ENCODE measurements around the gene CAMK4.
"Not testable (repeated sequence)": the region's sequence is repeated elsewhere in the genome, so short reads cannot be mapped to it uniquely, and the experiment has no call there.

The CAMK4 gene

GRCh38 chr5:111256128-111256527, 31.9 kb downstream of the CAMK4 start:
- no peak for DNase-seq (ENCODE audit: low read depth, low spot score)

GRCh38 chr5:111257610-111258009, 33.4 kb downstream of the CAMK4 start:
- DNase-seq (ENCODE audit: low read depth, low spot score) = not testable (repeated sequence)

GRCh38 chr5:111259636-111260035, 35.5 kb downstream of the CAMK4 start:
- no peak for DNase-seq (ENCODE audit: low read depth, low spot score)

GRCh38 chr5:111261610-111262009, 37.4 kb downstream of the CAMK4 start:
- DNase-seq (ENCODE audit: low read depth, low spot score) = no peak

GRCh38 chr5:111262153-111262552, 38.0 kb downstream of the CAMK4 start:
- DNase-seq (ENCODE audit: low read depth, low spot score) = no peak

GRCh38 chr5:111262815-111263214, 38.6 kb downstream of the CAMK4 start:
- DNase-seq (ENCODE audit: low read depth, low spot score) = no peak

GRCh38 chr5:111266491-111266890, 42.3 kb downstream of the CAMK4 start:
- DNase-seq (ENCODE audit: low read depth, low spot score) = no peak

GRCh38 chr5:111268300-111268699, 44.1 kb downstream of the CAMK4 start:
- no peak for DNase-seq (ENCODE audit: low read depth, low spot score)

- no peak for DNase-seq (ENCODE audit: low read depth, low spot score)
Measured at GRCh38 chr5:111271885-111272284, 47.7 kb downstream of the CAMK4 start.

GRCh38 chr5:111277061-111277460, 52.9 kb downstream of the CAMK4 start:
- no peak for DNase-seq (ENCODE audit: low read depth, low spot score)

- peak; percentile 82 for DNase-seq (ENCODE audit: low read depth, low spot score)
Measured at GRCh38 chr5:111278858-111279504, 54.8 kb downstream of the CAMK4 start.

- DNase-seq (ENCODE audit: low read depth, low spot score) = no peak
Measured at GRCh38 chr5:111280282-111280951, 56.2 kb downstream of the CAMK4 start.

GRCh38 chr5:111282798-111283197, 58.6 kb downstream of the CAMK4 start:
- DNase-seq (ENCODE audit: low read depth, low spot score) = no peak

GRCh38 chr5:111284825-111285224, 60.6 kb downstream of the CAMK4 start:
- no peak for DNase-seq (ENCODE audit: low read depth, low spot score)

- DNase-seq (ENCODE audit: low read depth, low spot score) = no peak
Measured at GRCh38 chr5:111294551-111294950, 70.4 kb downstream of the CAMK4 start.

GRCh38 chr5:111295649-111296048, 71.5 kb downstream of the CAMK4 start:
- DNase-seq (ENCODE audit: low read depth, low spot score) = no peak

- no peak for DNase-seq (ENCODE audit: low read depth, low spot score)
Measured at GRCh38 chr5:111296570-111296969, 72.4 kb downstream of the CAMK4 start.

- DNase-seq (ENCODE audit: low read depth, low spot score) = peak; percentile 4
Measured at GRCh38 chr5:111299067-111299481, 74.9 kb downstream of the CAMK4 start.

GRCh38 chr5:111299831-111300432, 75.7 kb downstream of the CAMK4 start:
- DNase-seq (ENCODE audit: low read depth, low spot score) = no peak

GRCh38 chr5:111301264-111301663, 77.1 kb downstream of the CAMK4 start:
- no peak for DNase-seq (ENCODE audit: low read depth, low spot score)

- peak; percentile 1 for DNase-seq (ENCODE audit: low read depth, low spot score)
Measured at GRCh38 chr5:111302043-111302442, 77.9 kb downstream of the CAMK4 start.

GRCh38 chr5:111308951-111309350, 84.8 kb downstream of the CAMK4 start:
- peak; percentile 83 for DNase-seq (ENCODE audit: low read depth, low spot score)

- DNase-seq (ENCODE audit: low read depth, low spot score) = no peak
Measured at GRCh38 chr5:111309384-111309783, 85.2 kb downstream of the CAMK4 start.
